ENCODE results near the gene TMBIM6.

The TMBIM6 gene

GRCh38 chr12:49798248-49798647 lies 56.9 kb downstream of the TMBIM6 start:
- DNase-seq (ENCODE audit: low spot score) = no peak

DNA sequence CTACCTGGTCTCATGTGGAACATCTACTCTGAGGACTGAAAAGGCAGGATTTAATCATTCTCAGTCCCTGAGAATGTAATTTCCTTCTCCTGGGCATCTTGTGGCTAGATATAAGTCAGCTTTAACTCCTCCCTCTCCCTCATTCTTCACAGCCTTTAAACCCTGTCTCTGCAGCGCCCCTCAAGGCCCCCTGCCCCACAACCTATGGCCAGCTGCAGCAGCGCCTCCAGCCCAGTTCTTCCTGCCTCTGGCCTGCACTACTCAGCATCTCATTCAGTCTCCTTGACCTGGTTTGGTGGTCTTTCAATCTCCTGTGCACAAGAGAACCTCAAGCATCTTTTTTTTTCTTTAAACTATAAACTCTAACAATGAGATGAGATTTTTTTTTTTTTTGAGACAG lies 57.6 kb downstream of the TMBIM6 start:
- no peak for DNase-seq (ENCODE audit: low spot score)

GRCh38 chr12:49800421-49801140 lies 59.2 kb downstream of the TMBIM6 start:
- no peak for DNase-seq (ENCODE audit: low spot score)

DNA sequence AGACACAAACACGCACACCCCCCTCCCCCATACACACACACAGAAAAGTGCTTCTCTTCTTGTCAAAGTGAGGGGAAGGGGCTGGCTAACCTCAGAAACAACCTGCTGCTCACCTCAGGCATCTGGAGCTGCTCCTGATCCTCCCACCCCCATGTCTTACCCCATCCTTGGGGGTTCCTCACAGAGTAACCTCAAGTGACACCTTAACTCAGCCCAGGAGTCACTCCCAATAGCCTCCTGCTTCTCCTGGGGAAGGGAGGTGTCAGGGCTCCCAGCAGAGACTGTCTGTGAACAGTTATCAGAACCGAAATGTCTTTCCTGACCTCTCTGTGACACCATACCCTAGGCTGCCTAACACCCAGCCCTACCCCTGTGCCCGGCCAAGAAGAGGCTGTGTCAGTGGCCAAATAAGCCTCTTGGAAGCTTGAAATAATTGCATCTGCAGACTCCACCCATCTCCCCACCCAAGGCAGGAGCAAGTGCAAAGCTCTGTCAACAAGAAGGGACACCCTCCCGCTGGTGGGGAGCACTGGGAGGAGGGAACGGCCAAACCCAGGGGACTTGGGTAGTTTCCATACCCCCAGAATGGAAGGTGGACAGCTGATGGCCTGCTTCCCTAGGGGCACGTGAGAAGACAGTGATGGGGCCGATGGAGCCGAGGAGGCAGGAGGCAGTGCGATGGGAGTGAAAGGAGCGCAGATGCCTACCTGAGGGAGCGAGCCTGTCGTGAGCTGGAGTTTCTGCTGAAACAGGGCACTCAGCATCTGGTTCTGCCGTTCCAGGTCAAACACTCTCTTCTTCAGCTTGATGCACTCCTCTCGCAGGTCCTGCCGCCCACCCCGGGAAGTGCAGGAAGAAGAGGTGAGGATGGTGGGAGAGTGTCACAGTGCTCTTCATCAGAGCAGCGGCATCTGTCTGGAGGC lies 60.0 kb downstream of the TMBIM6 start:
- DNase-seq (ENCODE audit: low spot score) = no peak

DNA sequence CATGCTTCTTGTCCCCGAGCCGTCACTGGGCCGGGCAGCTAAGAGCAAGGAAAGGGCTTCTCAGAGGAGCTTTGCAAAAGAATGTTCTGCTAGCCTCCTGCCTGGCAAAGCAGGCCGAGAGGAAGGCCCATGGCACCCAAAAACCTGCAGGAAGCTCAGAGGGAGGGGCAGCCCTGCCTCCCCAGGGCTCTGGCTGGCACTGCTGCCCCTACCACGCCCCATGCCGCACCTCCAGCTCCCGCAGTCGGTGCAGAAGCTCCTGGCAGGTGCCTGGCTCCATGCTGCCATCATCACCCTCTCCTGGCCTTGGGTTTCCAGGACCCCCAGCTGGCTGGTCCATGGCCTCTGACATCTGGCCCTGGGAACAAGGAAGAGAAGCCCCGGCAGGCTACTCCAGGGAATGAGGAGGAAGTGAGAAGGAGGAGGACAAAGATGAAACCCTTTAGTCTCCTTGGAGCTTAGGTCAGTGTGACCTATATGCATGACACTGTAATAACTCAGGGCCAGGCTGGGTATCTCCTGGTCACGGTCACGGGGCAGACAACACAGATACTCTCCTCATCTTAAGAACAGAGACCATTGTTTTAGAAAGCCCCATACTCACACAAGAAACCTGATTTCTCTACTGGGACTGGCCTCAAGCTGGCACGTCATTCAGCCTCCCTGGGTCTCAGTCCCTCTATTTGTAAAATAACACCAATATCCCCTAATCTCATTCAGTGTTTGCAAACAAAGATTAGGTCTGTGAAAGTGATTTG lies 62.5 kb downstream of the TMBIM6 start:
- DNase-seq (ENCODE audit: low spot score) = no peak

- no peak for DNase-seq (ENCODE audit: low spot score)
These were observed 63.5 kb downstream of the TMBIM6 start for GRCh38 chr12:49804821-49805220.

DNA sequence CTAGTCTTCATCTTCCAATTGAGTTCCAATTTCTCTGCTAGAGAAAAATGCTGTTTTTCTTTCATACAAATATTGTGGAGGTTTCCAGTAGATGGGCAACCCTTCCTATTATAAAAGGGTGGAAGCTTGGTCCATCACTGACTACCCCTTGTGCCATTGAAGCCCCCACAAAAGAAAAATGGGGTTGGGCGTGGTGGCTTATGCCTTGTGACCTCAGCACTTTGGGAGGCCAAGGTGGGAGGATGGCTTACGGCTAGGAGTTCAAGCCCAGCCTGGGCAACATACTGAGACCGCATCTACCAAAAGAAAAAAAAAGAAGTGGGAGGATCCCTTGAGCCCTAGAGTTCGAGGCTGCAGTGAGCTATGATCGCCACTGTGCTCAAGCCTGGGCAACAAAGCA lies 64.1 kb downstream of the TMBIM6 start:
- no peak for DNase-seq (ENCODE audit: low spot score)

GRCh38 chr12:49806321-49806813 lies 65.0 kb downstream of the TMBIM6 start:
- no peak for DNase-seq (ENCODE audit: low spot score)

GRCh38 chr12:49806877-49807276 lies 65.5 kb downstream of the TMBIM6 start:
- no peak for DNase-seq (ENCODE audit: low spot score)

GRCh38 chr12:49807991-49808580 lies 66.7 kb downstream of the TMBIM6 start:
- no peak for DNase-seq (ENCODE audit: low spot score)

- peak; percentile 82 for DNase-seq (ENCODE audit: low spot score)
These were observed 67.5 kb downstream of the TMBIM6 start for GRCh38 chr12:49808686-49809380.

- peak; percentile 14 for DNase-seq (ENCODE audit: low spot score)
These were observed 68.1 kb downstream of the TMBIM6 start for GRCh38 chr12:49809381-49809905.

- peak; percentile 41 for DNase-seq (ENCODE audit: low spot score)
These were observed 68.6 kb downstream of the TMBIM6 start for GRCh38 chr12:49809906-49810389.

DNA sequence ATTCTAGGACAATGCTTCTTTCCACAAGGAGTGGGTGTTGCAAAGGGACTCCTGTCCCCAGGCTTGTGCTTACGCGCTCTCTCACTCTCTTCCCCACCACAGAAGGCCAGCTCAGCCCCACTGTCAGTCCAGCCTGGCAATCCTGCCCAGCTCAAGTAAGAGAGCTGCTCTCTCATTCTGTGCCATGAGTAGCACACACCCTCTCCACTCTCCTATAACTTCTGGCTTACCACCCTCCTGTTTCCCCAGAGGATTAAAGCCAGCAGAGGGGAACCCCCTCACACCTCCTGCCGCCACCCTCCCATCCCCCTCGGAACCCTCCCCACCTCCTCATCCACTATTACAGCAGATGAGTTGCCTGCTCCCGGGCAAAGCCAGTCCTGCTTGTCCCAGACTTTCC lies 69.8 kb downstream of the TMBIM6 start:
- peak; percentile 15 for DNase-seq (ENCODE audit: low spot score)

DNA sequence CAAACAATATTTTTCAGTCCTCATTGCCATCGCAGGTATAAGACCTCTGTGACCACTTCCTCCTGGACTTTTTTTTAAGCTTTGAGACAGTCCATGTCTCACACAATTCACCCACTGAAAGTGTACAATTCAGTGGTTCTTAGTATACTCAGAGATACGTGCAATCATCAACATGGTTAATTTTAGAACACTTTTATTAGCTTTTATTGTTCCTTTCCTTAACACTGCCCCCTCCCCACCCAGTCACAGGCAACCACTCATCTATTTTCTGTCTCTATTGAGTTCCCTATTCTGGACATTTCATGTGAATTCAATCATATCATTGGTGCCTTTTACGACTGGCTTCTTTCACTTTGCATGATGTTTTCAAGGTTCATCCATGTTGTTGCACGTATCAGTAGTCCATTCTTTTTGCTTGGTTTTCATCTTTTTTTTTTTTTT lies 70.6 kb downstream of the TMBIM6 start:
- DNase-seq (ENCODE audit: low spot score) = no peak

DNA sequence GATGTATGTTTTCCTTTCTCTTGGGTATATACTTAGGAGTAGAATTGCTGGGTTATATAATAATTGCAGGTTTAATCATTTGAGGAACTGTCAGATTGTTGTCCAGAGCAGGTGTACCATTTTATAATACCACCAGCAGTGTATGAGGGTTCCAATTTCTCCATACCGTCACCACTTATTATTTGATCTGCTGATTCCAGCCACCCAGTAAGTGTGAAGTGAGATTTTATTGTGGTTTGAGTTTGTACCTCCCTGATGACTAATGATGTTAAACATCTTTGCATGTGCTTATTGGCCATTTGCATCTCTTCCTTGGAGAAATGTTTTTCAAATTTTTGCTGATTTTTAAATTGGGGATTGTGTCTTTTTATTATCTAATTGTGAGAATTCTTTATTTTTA lies 71.8 kb downstream of the TMBIM6 start:
- DNase-seq (ENCODE audit: low spot score) = no peak

Data from pons (tissue), 1 donor.